Measurements from ENCODE around the gene ETV3.
A peak's percentile ranks its signal among the peaks of the same experiment; 100 is the strongest.

The ETV3 gene

DNA sequence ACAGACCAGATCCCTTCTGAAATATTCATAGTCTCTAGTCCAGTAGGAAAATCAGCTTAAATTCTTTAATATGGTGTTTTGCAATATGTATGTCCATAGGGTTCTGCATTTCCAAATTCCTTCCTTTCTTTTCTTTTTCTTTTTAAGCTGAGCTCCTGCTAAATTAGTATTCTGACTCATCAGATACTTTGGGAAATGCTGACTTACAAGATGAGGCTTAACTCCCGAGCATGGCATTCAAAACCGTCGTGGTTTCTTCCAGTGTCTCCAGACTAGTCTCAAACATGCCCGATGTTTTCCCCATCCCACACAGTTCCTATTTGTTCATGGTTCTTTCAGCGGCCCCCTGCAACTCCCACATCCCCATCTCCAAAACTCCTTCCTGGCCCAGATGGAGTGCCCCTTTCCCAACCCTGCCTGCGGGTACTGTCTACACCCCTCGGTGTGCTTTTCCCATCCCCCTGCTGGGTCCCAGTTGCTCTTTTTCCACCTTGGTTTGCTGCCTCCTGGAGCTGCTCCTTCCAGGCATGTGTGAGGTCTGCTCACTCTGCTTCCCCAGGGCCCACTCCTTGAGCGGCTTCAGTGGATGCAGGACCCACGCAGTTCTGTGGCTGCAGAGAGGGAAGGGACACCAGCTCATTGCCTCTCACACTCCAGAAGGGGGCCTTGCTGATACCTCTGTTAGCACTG is 19.5 kb upstream of the ETV3 start:
- no peaks in the 10 kb centered on the region for H4K20me1 ChIP-seq (ENCODE audit: control insufficient read depth, insufficient read depth, low read depth, low read length)
- H3K9me3 ChIP-seq (ENCODE audit: control insufficient read depth, insufficient read depth, low read length), result no peaks in the 10 kb centered on the region
- no peak overlapping the region for H3K27ac ChIP-seq (ENCODE audit: low read depth, low read length)
- peaks cover 45% of the 10 kb centered on the region for H3K27me3 ChIP-seq (ENCODE audit: control insufficient read depth, low read length)
- no peaks in the 10 kb centered on the region for H3F3A ChIP-seq (ENCODE audit: control insufficient read depth, insufficient read depth)
- no peaks in the 10 kb centered on the region for H3K36me3 ChIP-seq (ENCODE audit: control insufficient read depth, low read length)
- H3K9me2 ChIP-seq (replicated peaks; ENCODE audit: control insufficient read depth, low read length), result no peaks in the 10 kb centered on the region
- H3K79me2 ChIP-seq (ENCODE audit: control insufficient read depth, low read length), result no peaks in the 10 kb centered on the region
- no peak overlapping the region for H3K4me3 ChIP-seq (ENCODE audit: low read length)
- TF ChIP-seq, protein P1, sequence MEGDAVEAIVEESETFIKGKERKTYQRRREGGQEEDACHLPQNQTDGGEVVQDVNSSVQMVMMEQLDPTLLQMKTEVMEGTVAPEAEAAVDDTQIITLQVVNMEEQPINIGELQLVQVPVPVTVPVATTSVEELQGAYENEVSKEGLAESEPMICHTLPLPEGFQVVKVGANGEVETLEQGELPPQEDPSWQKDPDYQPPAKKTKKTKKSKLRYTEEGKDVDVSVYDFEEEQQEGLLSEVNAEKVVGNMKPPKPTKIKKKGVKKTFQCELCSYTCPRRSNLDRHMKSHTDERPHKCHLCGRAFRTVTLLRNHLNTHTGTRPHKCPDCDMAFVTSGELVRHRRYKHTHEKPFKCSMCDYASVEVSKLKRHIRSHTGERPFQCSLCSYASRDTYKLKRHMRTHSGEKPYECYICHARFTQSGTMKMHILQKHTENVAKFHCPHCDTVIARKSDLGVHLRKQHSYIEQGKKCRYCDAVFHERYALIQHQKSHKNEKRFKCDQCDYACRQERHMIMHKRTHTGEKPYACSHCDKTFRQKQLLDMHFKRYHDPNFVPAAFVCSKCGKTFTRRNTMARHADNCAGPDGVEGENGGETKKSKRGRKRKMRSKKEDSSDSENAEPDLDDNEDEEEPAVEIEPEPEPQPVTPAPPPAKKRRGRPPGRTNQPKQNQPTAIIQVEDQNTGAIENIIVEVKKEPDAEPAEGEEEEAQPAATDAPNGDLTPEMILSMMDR (IDR thresholded peaks at IDR 0.05; ENCODE audit: low read depth, low read length, poor library complexity, severe bottlenecking), result no peak
- no peak for TF ChIP-seq EZH2phosphoT487 (IDR thresholded peaks at IDR 0.05; ENCODE audit: borderline replicate concordance, low read length)
- H3K4me1 ChIP-seq (ENCODE audit: control insufficient read depth, low read length), result no peaks in the 10 kb centered on the region
- no peak overlapping the region for H3K4me2 ChIP-seq (ENCODE audit: low read length)

DNA sequence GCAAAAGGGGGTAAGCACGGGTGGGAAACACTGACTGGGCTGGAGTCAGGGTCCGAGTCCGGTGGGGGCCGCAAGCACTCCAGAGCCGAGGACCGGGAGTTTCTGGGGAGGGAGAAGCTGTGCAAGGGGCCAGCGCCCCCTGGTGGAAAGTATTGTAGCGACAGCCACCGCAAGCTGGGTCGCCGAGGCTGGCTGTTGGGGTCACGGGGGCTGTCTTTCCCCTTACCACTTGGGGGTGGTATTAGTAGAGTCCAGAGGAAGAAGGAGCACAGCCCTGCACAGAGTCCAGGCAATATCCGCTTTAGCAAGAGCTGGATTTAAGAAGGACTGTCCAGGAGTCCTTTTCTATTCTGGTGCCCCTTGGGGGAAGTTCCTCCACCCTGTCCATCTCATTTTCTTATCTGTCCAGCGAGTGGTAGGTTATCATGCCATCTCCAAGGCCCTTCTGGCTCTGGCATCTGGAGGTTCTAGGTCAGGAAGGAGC is 17.9 kb upstream of the ETV3 start:
- Histone ChIP-seq H3K27ac (ENCODE audit: low read depth, low read length) (no peak overlapping the region), H3K4me2 (ENCODE audit: low read length) (peak overlapping the region; percentile 23; the same call in 1 of the 2 replicates), H3K36me3 (ENCODE audit: control insufficient read depth, low read length) (no peaks in the 10 kb centered on the region), H3F3A (ENCODE audit: control insufficient read depth, insufficient read depth) (no peaks in the 10 kb centered on the region), H3K9me3 (ENCODE audit: control insufficient read depth, insufficient read depth, low read length) (no peaks in the 10 kb centered on the region), H3K4me3 (ENCODE audit: low read length) (no peak overlapping the region), H3K79me2 (ENCODE audit: control insufficient read depth, low read length) (no peaks in the 10 kb centered on the region), H3K4me1 (ENCODE audit: control insufficient read depth, low read length) (no peaks in the 10 kb centered on the region), H4K20me1 (ENCODE audit: control insufficient read depth, insufficient read depth, low read depth, low read length) (no peaks in the 10 kb centered on the region), H3K27me3 (ENCODE audit: control insufficient read depth, low read length) (peaks cover 45% of the 10 kb centered on the region), H3K9me2 (replicated peaks; ENCODE audit: control insufficient read depth, low read length) (no peaks in the 10 kb centered on the region)
- TF ChIP-seq, protein P1 (IDR thresholded peaks at IDR 0.05; ENCODE audit: low read depth, low read length, poor library complexity, severe bottlenecking), result peak; percentile 96
- no peak for TF ChIP-seq EZH2phosphoT487 (IDR thresholded peaks at IDR 0.05; ENCODE audit: borderline replicate concordance, low read length)

DNA sequence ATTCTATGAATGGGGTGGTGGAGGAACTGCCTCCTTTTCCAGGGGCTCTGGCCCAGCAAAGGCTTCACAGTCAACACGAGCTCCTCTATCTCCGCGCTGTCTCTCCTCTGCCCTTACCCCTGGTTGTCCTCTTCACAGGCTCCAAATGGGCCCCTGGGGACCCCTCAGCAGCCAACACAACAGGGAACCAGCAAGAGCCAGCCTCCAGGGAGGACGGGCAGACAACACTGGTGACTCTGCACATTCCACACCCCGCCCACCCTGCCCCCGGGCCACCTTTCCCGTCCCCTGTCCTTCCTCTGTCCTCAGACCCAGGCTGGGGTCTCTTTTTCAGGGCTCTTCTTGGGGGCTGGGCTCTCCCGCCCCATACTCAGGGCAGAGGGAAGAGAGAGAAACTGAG is 17.5 kb upstream of the ETV3 start:
- no peak for TF ChIP-seq EZH2phosphoT487 (IDR thresholded peaks at IDR 0.05; ENCODE audit: borderline replicate concordance, low read length)
- TF ChIP-seq, protein P1 (IDR thresholded peaks at IDR 0.05; ENCODE audit: low read depth, low read length, poor library complexity, severe bottlenecking), result no peak
- H3K27ac ChIP-seq (ENCODE audit: low read depth, low read length), result no peak overlapping the region
- no peaks in the 10 kb centered on the region for H3K9me2 ChIP-seq (replicated peaks; ENCODE audit: control insufficient read depth, low read length)

More for the DNA sequence above, 17.5 kb upstream of the ETV3 start:
- Histone ChIP-seq H3F3A (ENCODE audit: control insufficient read depth, insufficient read depth) (no peaks in the 10 kb centered on the region), H3K79me2 (ENCODE audit: control insufficient read depth, low read length) (no peaks in the 10 kb centered on the region), H3K4me1 (ENCODE audit: control insufficient read depth, low read length) (no peaks in the 10 kb centered on the region), H3K4me3 (ENCODE audit: low read length) (no peak overlapping the region), H4K20me1 (ENCODE audit: control insufficient read depth, insufficient read depth, low read depth, low read length) (no peaks in the 10 kb centered on the region), H3K4me2 (ENCODE audit: low read length) (peak overlapping the region; percentile 23; the same call in 1 of the 2 replicates), H3K9me3 (ENCODE audit: control insufficient read depth, insufficient read depth, low read length) (no peaks in the 10 kb centered on the region), H3K27me3 (ENCODE audit: control insufficient read depth, low read length) (peaks cover 42% of the 10 kb centered on the region), H3K36me3 (ENCODE audit: control insufficient read depth, low read length) (no peaks in the 10 kb centered on the region)
